Astrocyte (in vitro differentiated cells and primary cell): ENCODE results near the gene FAM47E. TPM values are rescaled to one million over a fixed set of nuclear protein-coding genes. Genes with fewer than 3 reads are reported as not detected.
A peak's percentile ranks its signal among the peaks of the same experiment; 100 is the strongest.

Source experiments
- DNase-seq: peaks from one replicate; pipeline ENCODE4 v3.0.0-alpha.2; 2010; ENCODE audit warnings: low read depth
- FAIRE-seq: peaks from 2 replicates; lab custom pipeline; 2011; peaks lifted over from hg19 to GRCh38; lab: Jason Lieb, UNC
- H2AFZ ChIP-seq: 2 replicates; pipeline ENCODE4 v1.6.0; 2012; ENCODE audit warnings: low read depth, low read length, inconsistent platforms
- H3K27ac ChIP-seq: 2 replicates; pipeline ENCODE4 v1.5.1; 2011; ENCODE audit warnings: low read depth, low read length, inconsistent platforms
- H3K27me3 ChIP-seq: 2 replicates; pipeline ENCODE4 v1.6.0; 2011; ENCODE audit warnings: low read length, inconsistent platforms; ENCODE audit not compliant: insufficient read depth
- H3K36me3 ChIP-seq: 2 replicates; pipeline ENCODE4 v1.5.1; 2011; ENCODE audit warnings: low read length, inconsistent platforms; ENCODE audit not compliant: insufficient read depth
- H3K4me1 ChIP-seq: 2 replicates; pipeline ENCODE4 v1.5.1; 2011; ENCODE audit warnings: low read length, inconsistent platforms; ENCODE audit not compliant: insufficient read depth
- H3K4me2 ChIP-seq: 2 replicates; pipeline ENCODE4 v1.6.0; 2012; ENCODE audit warnings: low read length, inconsistent platforms
- H3K4me3 ChIP-seq: 2 replicates; pipeline ENCODE4 v1.5.1; 2011; ENCODE audit warnings: low read depth, mild to moderate bottlenecking, low read length, inconsistent platforms; ENCODE audit not compliant: insufficient read depth
- H3K79me2 ChIP-seq: 2 replicates; pipeline ENCODE4 v1.6.0; 2012; ENCODE audit warnings: mild to moderate bottlenecking, low read length, inconsistent platforms; ENCODE audit not compliant: insufficient read depth
- H3K9ac ChIP-seq: 2 replicates; pipeline ENCODE4 v1.6.0; 2012; ENCODE audit warnings: mild to moderate bottlenecking, low read length, inconsistent platforms
- H3K9me3 ChIP-seq: 2 replicates; pipeline ENCODE4 v1.5.1; 2012; ENCODE audit warnings: low read depth, mild to moderate bottlenecking, low read length, inconsistent platforms; ENCODE audit not compliant: insufficient read depth
- H4K20me1 ChIP-seq: 2 replicates; pipeline ENCODE4 v1.6.0; 2012; ENCODE audit warnings: low read length, inconsistent platforms; ENCODE audit not compliant: insufficient read depth
- H3K27ac Mint-ChIP-seq: one replicate; pipeline ENCODE4 v1.8.0; 2021; ENCODE audit warnings: mild to moderate bottlenecking, mixed read lengths; ENCODE audit not compliant: unreplicated experiment
- H3K27me3 Mint-ChIP-seq: one replicate; pipeline ENCODE4 v1.8.0; 2021; ENCODE audit warnings: low read depth, mixed read lengths; ENCODE audit not compliant: unreplicated experiment
- H3K36me3 Mint-ChIP-seq: one replicate; pipeline ENCODE4 v1.8.0; 2021; ENCODE audit warnings: low read depth, mixed read lengths; ENCODE audit not compliant: unreplicated experiment
- H3K4me1 Mint-ChIP-seq: one replicate; pipeline ENCODE4 v1.8.0; 2021; ENCODE audit warnings: low read depth, mixed read lengths; ENCODE audit not compliant: unreplicated experiment
- H3K4me3 Mint-ChIP-seq: one replicate; pipeline ENCODE4 v1.8.0; 2021; ENCODE audit warnings: mild to moderate bottlenecking, moderate library complexity, mixed read lengths; ENCODE audit not compliant: unreplicated experiment
- H3K9me3 Mint-ChIP-seq: one replicate; pipeline ENCODE4 v1.8.0; 2021; ENCODE audit warnings: mild to moderate bottlenecking, mixed read lengths; ENCODE audit not compliant: unreplicated experiment
- EZH2 ChIP-seq: IDR thresholded peaks from 2 replicates; pipeline ENCODE4 v1.6.1; 2012; ENCODE audit warnings: mild to moderate bottlenecking, low read length, inconsistent platforms; ENCODE audit not compliant: insufficient read depth
- total RNA-seq: library from RNA; stranded (reverse); gene quantifications from 2 replicates; pipeline ENCODE4 v1.2.1, GENCODE V29; 2021
- TF ChIP-seq, protein P1 (sequence below): IDR thresholded peaks from 2 replicates; pipeline ENCODE4 v1.5.1; 2011; ENCODE audit warnings: low read depth, mild to moderate bottlenecking, inconsistent platforms, low read length, moderate library complexity; ENCODE audit not compliant: insufficient read depth

The FAM47E gene
- total RNA-seq, 1 donor from 2014 or later: 0.54 TPM

DNA sequence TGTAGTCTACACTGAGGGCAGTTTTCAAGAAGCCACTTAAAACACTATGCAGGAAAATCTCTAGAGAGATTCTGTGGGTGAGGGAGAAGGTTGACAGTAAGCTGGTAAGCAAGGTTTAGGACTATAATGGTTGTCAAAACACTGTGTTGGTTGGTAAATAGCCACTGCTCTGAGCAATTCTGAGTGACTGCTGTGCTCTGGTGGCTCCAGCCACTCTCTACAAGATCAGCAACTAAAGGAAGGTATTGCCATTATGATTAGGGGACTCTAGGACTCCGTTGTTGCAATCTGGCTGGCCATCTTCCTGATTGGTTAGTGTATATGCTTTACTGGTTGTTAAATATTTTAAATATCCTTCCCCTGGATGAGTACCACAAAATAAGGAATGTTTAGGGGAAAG is 5.5 kb upstream of the FAM47E start:
- H3K9me3 Mint-ChIP-seq: no peaks in the 10 kb centered on the region
- DNase-seq: no peak
- H3K4me1 ChIP-seq: peaks cover 2% of the 10 kb centered on the region
- TF ChIP-seq, protein P1, sequence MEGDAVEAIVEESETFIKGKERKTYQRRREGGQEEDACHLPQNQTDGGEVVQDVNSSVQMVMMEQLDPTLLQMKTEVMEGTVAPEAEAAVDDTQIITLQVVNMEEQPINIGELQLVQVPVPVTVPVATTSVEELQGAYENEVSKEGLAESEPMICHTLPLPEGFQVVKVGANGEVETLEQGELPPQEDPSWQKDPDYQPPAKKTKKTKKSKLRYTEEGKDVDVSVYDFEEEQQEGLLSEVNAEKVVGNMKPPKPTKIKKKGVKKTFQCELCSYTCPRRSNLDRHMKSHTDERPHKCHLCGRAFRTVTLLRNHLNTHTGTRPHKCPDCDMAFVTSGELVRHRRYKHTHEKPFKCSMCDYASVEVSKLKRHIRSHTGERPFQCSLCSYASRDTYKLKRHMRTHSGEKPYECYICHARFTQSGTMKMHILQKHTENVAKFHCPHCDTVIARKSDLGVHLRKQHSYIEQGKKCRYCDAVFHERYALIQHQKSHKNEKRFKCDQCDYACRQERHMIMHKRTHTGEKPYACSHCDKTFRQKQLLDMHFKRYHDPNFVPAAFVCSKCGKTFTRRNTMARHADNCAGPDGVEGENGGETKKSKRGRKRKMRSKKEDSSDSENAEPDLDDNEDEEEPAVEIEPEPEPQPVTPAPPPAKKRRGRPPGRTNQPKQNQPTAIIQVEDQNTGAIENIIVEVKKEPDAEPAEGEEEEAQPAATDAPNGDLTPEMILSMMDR: no peak
- no peak for TF ChIP-seq EZH2
- H3K36me3 ChIP-seq: no peaks in the 10 kb centered on the region
- no peak overlapping the region for H3K27ac ChIP-seq
- FAIRE-seq: no peak
- H3K4me3 ChIP-seq: no peak overlapping the region
- H3K4me2 ChIP-seq: no peak overlapping the region
- peaks cover 37% of the 10 kb centered on the region for H3K27me3 ChIP-seq
- H2AFZ ChIP-seq: no peak overlapping the region
- no peak overlapping the region for H3K27ac Mint-ChIP-seq
- no peak overlapping the region for H3K4me3 Mint-ChIP-seq
- no peaks in the 10 kb centered on the region for H3K79me2 ChIP-seq
- no peaks in the 10 kb centered on the region for H3K36me3 Mint-ChIP-seq
- no peaks in the 10 kb centered on the region for H4K20me1 ChIP-seq
- no peaks in the 10 kb centered on the region for H3K4me1 Mint-ChIP-seq
- no peak overlapping the region for H3K9ac ChIP-seq
- H3K27me3 Mint-ChIP-seq: peaks cover 22% of the 10 kb centered on the region
- H3K9me3 ChIP-seq: no peaks in the 10 kb centered on the region

DNA sequence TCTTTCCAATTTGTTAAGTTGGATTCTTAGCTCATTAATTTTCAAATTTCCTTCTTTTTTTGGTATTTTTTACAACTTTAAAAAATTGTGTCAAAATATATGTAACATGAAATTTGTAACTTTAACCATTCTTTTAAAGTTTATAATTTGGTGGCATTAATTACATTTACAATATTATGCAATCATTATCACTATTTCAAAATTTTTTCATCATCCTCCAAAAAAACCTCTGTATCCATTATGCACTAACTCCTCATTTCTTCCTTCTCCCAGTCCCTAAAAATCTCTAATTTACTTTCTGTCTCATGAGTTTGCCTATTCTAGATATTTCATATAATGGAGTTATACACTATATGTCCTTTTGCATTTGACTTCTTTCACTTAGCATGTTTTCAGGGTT is 4.7 kb upstream of the FAM47E start:
- Histone ChIP-seq H3K4me2 (no peak overlapping the region), H3K4me1 (peaks cover 10% of the 10 kb centered on the region), H3K9ac (no peak overlapping the region), H2AFZ (no peak overlapping the region), H3K27ac (no peak overlapping the region), H3K79me2 (no peaks in the 10 kb centered on the region), H3K4me3 (no peak overlapping the region), H3K27me3 (peaks cover 41% of the 10 kb centered on the region), H3K36me3 (no peaks in the 10 kb centered on the region), H3K9me3 (no peaks in the 10 kb centered on the region), H4K20me1 (no peaks in the 10 kb centered on the region)
- Mint-ChIP-seq H3K27ac (no peak overlapping the region), H3K27me3 (peaks cover 26% of the 10 kb centered on the region), H3K4me3 (no peak overlapping the region), H3K36me3 (no peaks in the 10 kb centered on the region), H3K4me1 (no peaks in the 10 kb centered on the region), H3K9me3 (no peaks in the 10 kb centered on the region)
- FAIRE-seq (no peak), DNase-seq (no peak)
- TF ChIP-seq, protein P1: no peak
- no peak for TF ChIP-seq EZH2

- H3K27ac Mint-ChIP-seq: peak overlapping the region; percentile 92
- no peak for TF ChIP-seq EZH2
- TF ChIP-seq, protein P1: no peak
These were observed 559 bp upstream of the FAM47E start for GRCh38 chr4:76250962-76251361.

More at GRCh38 chr4:76250962-76251361, 559 bp upstream of the FAM47E start:
- peaks cover 12% of the 10 kb centered on the region for H3K4me1 ChIP-seq
- Mint-ChIP-seq H3K27me3 (peaks cover 48% of the 10 kb centered on the region), H3K36me3 (no peaks in the 10 kb centered on the region), H3K4me1 (no peaks in the 10 kb centered on the region), H3K4me3 (peak overlapping the region; percentile 82), H3K9me3 (no peaks in the 10 kb centered on the region)
- peak overlapping the region; percentile 50 for H3K4me3 ChIP-seq
- H4K20me1 ChIP-seq: no peaks in the 10 kb centered on the region
- no peaks in the 10 kb centered on the region for H3K36me3 ChIP-seq
- peaks cover 45% of the 10 kb centered on the region for H3K27me3 ChIP-seq
- no peaks in the 10 kb centered on the region for H3K9me3 ChIP-seq
- FAIRE-seq (no peak), DNase-seq (no peak)
- H2AFZ ChIP-seq: peak overlapping the region; percentile 70
- peak overlapping the region; percentile 26 for H3K9ac ChIP-seq
- no peaks in the 10 kb centered on the region for H3K79me2 ChIP-seq
- H3K4me2 ChIP-seq: peak overlapping the region; percentile 85
- no peak overlapping the region for H3K27ac ChIP-seq
